Progenitor cell of endocrine pancreas (in vitro differentiated cells): Measurements from ENCODE around the gene SMYD1. TPM values are rescaled to one million over a fixed set of nuclear protein-coding genes. Genes with fewer than 3 reads are reported as not detected.

Experiments used
- DNase-seq: peaks from one replicate; pipeline ENCODE4 v3.0.0; 2021; ENCODE audit warnings: low spot score; ENCODE audit not compliant: unreplicated experiment
- H3K27ac Mint-ChIP-seq: 2 replicates; pipeline ENCODE4 v1.8.0; 2021; ENCODE audit warnings: mild to moderate bottlenecking, moderate library complexity, mixed read lengths
- H3K27me3 Mint-ChIP-seq: 2 replicates; pipeline ENCODE4 v1.8.0; 2021; ENCODE audit warnings: mixed read lengths
- H3K36me3 Mint-ChIP-seq: 2 replicates; pipeline ENCODE4 v1.8.0; 2022; ENCODE audit warnings: mixed read lengths; ENCODE audit not compliant: insufficient read depth
- H3K4me1 Mint-ChIP-seq: 2 replicates; pipeline ENCODE4 v1.8.0; 2021; ENCODE audit warnings: low read depth, mixed read lengths
- H3K4me3 Mint-ChIP-seq: 2 replicates; pipeline ENCODE4 v1.8.0; 2021; ENCODE audit warnings: low read depth, mild to moderate bottlenecking, moderate library complexity, mixed read lengths
- H3K9me3 Mint-ChIP-seq: 2 replicates; pipeline ENCODE4 v1.8.0; 2021; ENCODE audit warnings: low read depth, mixed read lengths
- total RNA-seq: library from RNA; stranded (reverse); gene quantifications from 2 replicates; pipeline ENCODE4 v1.2.1, GENCODE V29; 2021
- TF ChIP-seq, protein P1 (sequence below): fragments of 200-600 bp; sonication (generic); IDR thresholded peaks from one replicate; pipeline ENCODE4 v1.5.0; 2021; ENCODE audit warnings: antibody characterized with exemption, mild to moderate bottlenecking; ENCODE audit not compliant: unreplicated experiment

Gene SMYD1
- total RNA-seq, 1 donor from 2014 or later, result not detected

GRCh38 chr2:88128654-88129312 lies 61.2 kb downstream of the SMYD1 start:
- no peak for DNase-seq
- TF ChIP-seq, protein P1, sequence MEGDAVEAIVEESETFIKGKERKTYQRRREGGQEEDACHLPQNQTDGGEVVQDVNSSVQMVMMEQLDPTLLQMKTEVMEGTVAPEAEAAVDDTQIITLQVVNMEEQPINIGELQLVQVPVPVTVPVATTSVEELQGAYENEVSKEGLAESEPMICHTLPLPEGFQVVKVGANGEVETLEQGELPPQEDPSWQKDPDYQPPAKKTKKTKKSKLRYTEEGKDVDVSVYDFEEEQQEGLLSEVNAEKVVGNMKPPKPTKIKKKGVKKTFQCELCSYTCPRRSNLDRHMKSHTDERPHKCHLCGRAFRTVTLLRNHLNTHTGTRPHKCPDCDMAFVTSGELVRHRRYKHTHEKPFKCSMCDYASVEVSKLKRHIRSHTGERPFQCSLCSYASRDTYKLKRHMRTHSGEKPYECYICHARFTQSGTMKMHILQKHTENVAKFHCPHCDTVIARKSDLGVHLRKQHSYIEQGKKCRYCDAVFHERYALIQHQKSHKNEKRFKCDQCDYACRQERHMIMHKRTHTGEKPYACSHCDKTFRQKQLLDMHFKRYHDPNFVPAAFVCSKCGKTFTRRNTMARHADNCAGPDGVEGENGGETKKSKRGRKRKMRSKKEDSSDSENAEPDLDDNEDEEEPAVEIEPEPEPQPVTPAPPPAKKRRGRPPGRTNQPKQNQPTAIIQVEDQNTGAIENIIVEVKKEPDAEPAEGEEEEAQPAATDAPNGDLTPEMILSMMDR, result no peak
- Mint-ChIP-seq H3K27ac (no peak overlapping the region), H3K36me3 (no peaks in the 10 kb centered on the region), H3K4me3 (no peak overlapping the region), H3K9me3 (no peaks in the 10 kb centered on the region), H3K4me1 (peaks cover 38% of the 10 kb centered on the region), H3K27me3 (peaks cover 5% of the 10 kb centered on the region)

DNA sequence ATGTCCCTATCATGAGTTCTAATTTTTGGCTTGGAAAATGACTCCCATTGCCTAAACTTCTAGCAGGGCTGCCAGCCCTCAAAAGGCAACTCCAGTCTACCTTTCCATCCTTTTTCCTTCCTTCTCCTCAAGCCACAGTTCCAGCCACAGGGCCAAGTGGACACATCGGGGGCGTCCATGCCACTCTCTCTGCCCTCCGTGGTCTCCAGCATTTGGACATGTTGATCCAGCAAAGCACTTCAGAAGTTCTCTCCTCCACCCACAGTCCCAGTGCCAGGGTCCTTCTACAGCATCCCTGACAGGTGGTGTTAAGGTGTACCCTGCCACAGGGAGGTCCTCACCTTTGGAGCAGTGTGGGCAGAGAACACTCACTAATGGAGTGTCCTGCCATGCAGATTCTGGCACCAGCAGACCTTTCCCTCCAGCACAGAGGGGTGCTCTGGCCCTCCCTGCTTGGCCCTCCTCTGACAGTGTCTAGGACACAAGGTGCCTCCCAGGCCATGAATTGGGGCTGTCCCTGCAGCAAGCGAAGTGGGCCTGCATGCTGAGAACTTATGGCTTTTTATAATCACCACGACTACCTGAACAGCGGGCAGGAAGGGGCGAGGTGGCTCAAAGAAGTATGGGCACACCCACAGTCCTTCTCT lies 61.8 kb downstream of the SMYD1 start:
- Mint-ChIP-seq H3K27ac (no peak overlapping the region), H3K4me3 (no peak overlapping the region), H3K9me3 (no peaks in the 10 kb centered on the region), H3K36me3 (no peaks in the 10 kb centered on the region), H3K4me1 (peaks cover 38% of the 10 kb centered on the region), H3K27me3 (peaks cover 5% of the 10 kb centered on the region)
- DNase-seq, result no peak
- TF ChIP-seq, protein P1, result no peak

GRCh38 chr2:88131201-88131998 lies 63.8 kb downstream of the SMYD1 start:
- Mint-ChIP-seq H3K36me3 (no peaks in the 10 kb centered on the region), H3K9me3 (no peaks in the 10 kb centered on the region), H3K27me3 (peaks cover 2% of the 10 kb centered on the region), H3K27ac (no peak overlapping the region), H3K4me1 (peaks cover 38% of the 10 kb centered on the region), H3K4me3 (no peak overlapping the region)
- no peak for DNase-seq
- TF ChIP-seq, protein P1, result no peak

- peaks cover 38% of the 10 kb centered on the region for H3K4me1 Mint-ChIP-seq
Observed at GRCh38 chr2:88131999-88132368, 64.4 kb downstream of the SMYD1 start.

GRCh38 chr2:88133875-88134274 lies 66.2 kb downstream of the SMYD1 start:
- peaks cover 26% of the 10 kb centered on the region for H3K4me1 Mint-ChIP-seq
- H3K36me3 Mint-ChIP-seq, result no peaks in the 10 kb centered on the region
- no peak for DNase-seq
- no peaks in the 10 kb centered on the region for H3K27me3 Mint-ChIP-seq
- TF ChIP-seq, protein P1, result no peak
- no peak overlapping the region for H3K27ac Mint-ChIP-seq
- no peak overlapping the region for H3K4me3 Mint-ChIP-seq
- H3K9me3 Mint-ChIP-seq, result peaks cover 2% of the 10 kb centered on the region

More at GRCh38 chr2:88131999-88132368, 64.4 kb downstream of the SMYD1 start:
- Mint-ChIP-seq H3K36me3 (no peaks in the 10 kb centered on the region), H3K27me3 (no peaks in the 10 kb centered on the region), H3K4me3 (no peak overlapping the region), H3K9me3 (no peaks in the 10 kb centered on the region), H3K27ac (no peak overlapping the region)
- TF ChIP-seq, protein P1, result no peak
- no peak for DNase-seq
